ENCODE data around the gene SEC24C.
"Not testable (repeated sequence)": the region's sequence is repeated elsewhere in the genome, so short reads cannot be mapped to it uniquely, and the experiment has no call there.

Gene SEC24C

GRCh38 chr10:73731588-73732375 is 12.4 kb upstream of the SEC24C start:
- DNase-seq: no peak

- DNase-seq: no peak
Measured at GRCh38 chr10:73732426-73732825, 11.7 kb upstream of the SEC24C start.

- DNase-seq: no peak
Measured at GRCh38 chr10:73732931-73733623, 11.1 kb upstream of the SEC24C start.

- DNase-seq: no peak
Measured at GRCh38 chr10:73734028-73734720, 10.0 kb upstream of the SEC24C start.

- no peak for DNase-seq
Measured at GRCh38 chr10:73734796-73735305, 9.3 kb upstream of the SEC24C start.

- not testable (repeated sequence) for DNase-seq
Measured at GRCh38 chr10:73740501-73741254, 3.5 kb upstream of the SEC24C start.

- DNase-seq: no peak
Measured at GRCh38 chr10:73742454-73742734, 1.8 kb upstream of the SEC24C start.

- no peak for DNase-seq
Measured at GRCh38 chr10:73743327-73743904, 756 bp upstream of the SEC24C start.

GRCh38 chr10:73744664-73744975 is 448 bp downstream of the SEC24C start:
- no peak for DNase-seq

- no peak for DNase-seq
Measured at GRCh38 chr10:73746721-73747120, 2.5 kb downstream of the SEC24C start.

GRCh38 chr10:73750819-73751218 is 6.6 kb downstream of the SEC24C start:
- DNase-seq: no peak

- DNase-seq: no peak
Measured at GRCh38 chr10:73756183-73756582, 12.0 kb downstream of the SEC24C start.

- no peak for DNase-seq
Measured at GRCh38 chr10:73758704-73759511, 14.7 kb downstream of the SEC24C start.

- no peak for DNase-seq
Measured at GRCh38 chr10:73759512-73760115, 15.4 kb downstream of the SEC24C start.

GRCh38 chr10:73761781-73762180 is 17.6 kb downstream of the SEC24C start:
- DNase-seq: no peak

- no peak for DNase-seq
Measured at GRCh38 chr10:73762915-73763314, 18.7 kb downstream of the SEC24C start.

GRCh38 chr10:73763343-73763742 is 19.2 kb downstream of the SEC24C start:
- no peak for DNase-seq

- DNase-seq: no peak
Measured at GRCh38 chr10:73765066-73765465, 20.9 kb downstream of the SEC24C start.

GRCh38 chr10:73768881-73769280 is 24.7 kb downstream of the SEC24C start:
- no peak for DNase-seq

- no peak for DNase-seq
Measured at GRCh38 chr10:73769396-73769795, 25.2 kb downstream of the SEC24C start.

GRCh38 chr10:73771722-73772280 is 27.6 kb downstream of the SEC24C start:
- DNase-seq: peak; percentile 16
